Esophagus squamous epithelium (tissue), 4 donors: ENCODE results near the gene CRACDL.

Experiments used
- CTCF ChIP-seq, 6 experiments: fragments of 450-650 bp in 4 of 6; fragments of 200-600 bp in 2 of 6; sonication (generic) in 2 of 6; IDR thresholded peaks; one replicate each; pipeline ENCODE4 v1.5.1; 2016 to 2019; ENCODE audit warnings: antibody characterized with exemption in 6 of 6, mild to moderate bottlenecking in 4 of 6, moderate library complexity in 4 of 6
- POLR2A ChIP-seq, 4 donors: fragments of 450-650 bp; IDR thresholded peaks; one replicate each; pipeline ENCODE4 v1.6.1; 2017; ENCODE audit warnings: antibody characterized with exemption in 4 of 4, mild to moderate bottlenecking in 4 of 4, moderate library complexity in 3 of 4

- TF ChIP-seq CTCF (IDR thresholded peaks at IDR 0.05), result no peak
- no peak for TF ChIP-seq POLR2A (IDR thresholded peaks at IDR 0.05)
Observed at GRCh38 chr2:98777710-98778109, 158.3 kb downstream of the CRACDL start.
